NCI-H345 treated with DMSO at 0.1 percent for 48 hours (cell line): Measurements from ENCODE around the gene FGF12.
"Not testable (repeated sequence)": the region's sequence is repeated elsewhere in the genome, so short reads cannot be mapped to it uniquely, and the experiment has no call there.

Source experiments
- DNase-seq: peaks from one replicate; lab custom pipeline; 2025; ENCODE audit not compliant: unreplicated experiment; lab: John Stamatoyannopoulos, UW

Gene FGF12

DNA sequence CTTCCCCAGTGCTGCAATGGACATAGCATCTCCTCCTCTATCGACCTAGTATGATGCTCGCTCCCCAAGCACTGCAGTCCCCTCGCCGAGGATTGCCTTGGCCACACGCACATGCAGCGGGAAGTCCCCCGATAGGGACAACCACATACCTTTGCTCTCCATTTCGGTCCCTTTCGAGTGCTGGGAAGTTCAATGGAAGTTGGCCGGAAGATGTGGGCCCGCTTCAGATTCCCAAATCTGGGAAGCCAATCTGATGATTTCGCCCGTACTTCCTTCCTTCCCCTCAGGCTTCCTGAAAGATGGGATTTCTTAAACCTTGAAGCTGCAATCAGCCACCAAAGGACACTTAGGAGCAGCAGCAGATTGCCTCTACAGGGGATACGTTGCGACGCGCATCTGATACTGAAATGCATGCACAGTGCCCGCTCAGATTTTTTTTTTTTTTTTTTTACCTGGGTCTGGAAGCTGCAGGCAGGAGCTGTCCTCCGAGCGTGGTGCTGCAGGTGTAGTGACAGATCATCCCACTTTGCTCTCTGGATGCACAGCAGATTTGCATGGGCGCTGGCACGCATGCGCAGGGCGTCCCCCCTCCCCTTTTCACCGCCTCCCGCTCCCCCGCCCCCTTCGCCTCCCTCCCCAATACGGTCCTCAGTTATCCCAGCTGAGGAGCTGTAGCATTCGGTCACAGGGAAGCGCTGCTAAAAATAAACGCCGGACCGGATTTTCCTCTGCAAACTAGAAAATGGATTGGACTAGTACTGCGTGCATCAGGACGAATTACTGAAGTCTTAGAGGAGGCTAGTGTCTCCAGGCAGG is at the start of gene FGF12:
FGF12 (minus strand) TSS at position 510 of the 816 bp plus-strand sequence.
- DNase-seq, result peak; percentile 87

DNA sequence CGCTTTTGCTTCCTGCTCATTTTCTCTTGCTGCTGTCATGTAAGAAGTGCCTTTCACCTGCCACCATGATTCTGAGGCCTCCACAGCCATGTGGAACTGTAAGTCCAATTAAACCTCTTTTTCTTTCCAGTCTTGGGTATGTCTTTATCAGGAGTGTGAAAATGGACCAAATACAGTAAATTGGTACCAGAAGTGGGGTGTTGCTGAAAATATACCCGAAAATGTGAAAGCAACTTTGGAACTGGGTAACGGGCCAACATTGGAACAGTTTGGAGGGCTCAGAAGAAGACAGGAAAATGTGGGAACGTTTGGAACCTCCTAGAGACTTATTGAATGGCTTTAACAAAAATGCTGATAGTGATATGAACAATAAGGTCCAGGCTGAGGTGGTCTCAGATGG is 47.0 kb upstream of the FGF12 start:
- DNase-seq, result not testable (repeated sequence)

DNA sequence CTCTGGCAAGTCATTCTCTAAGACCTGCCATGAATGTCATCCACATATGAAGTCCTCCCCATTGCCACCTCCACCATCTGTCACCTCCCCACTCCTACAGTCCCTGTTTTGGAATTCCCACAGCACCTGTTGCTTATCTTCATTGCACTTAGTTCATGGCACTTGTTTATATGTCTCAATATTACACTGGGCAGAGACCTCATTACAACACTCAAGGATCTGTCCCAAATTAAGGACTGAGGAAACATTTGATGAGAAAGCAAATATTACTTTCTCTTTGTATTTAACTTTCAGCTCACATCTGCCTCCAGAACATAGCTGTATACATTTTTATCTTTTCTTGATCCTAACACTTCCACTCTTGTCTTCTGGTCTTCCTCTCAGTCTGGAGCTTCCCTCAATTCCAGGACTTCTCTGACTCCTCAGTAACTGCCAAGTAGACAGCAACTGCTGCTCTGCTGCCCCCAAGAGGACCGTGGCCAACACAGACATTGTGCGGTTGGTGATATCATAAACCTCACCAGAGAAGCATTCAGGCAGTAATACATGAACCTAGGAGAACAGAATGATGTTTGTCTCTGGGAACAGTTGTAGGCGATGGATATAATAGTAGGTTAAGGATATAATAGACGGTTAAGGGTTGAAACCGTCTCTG is 45.0 kb upstream of the FGF12 start:
- DNase-seq, result peak; percentile 27

DNA sequence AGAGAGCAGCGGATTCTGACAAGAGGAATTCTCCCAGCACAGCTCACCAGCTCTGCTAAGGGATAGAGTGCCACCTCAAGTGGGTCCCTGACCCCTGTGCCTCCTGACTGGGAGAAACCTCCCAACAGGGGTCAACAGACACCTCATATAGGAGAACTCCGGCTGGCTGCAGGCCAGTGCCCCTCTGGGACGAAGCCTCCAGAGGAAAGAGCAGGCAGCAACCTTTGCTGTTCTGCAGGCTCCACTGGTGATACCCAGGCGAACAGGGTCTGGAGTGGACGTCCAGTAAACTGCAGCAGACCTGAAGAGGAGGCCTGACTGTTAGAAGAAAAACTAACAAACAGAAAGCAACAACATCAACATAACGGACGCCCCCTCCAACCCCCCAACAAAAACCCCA is 31.3 kb upstream of the FGF12 start:
- DNase-seq, result no peak

DNA sequence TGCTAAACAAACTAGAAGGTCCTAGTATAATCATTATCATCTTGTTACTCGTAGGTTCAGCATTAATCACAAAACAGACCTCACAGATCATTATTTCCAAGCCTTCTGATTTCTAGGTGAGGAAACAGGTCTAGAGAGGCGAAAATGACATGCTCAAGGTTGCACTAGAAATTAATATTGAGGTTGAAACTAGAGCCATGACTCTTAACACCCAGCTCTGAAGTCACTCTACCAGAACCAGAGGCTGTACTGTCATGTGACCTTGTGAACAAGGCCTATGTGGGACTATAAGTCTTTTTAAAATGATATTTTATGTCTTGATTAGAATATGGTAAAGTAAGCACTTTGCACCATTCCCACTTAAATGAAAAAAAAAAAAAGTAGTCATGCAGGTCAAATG is 23.8 kb upstream of the FGF12 start:
- DNase-seq, result no peak

DNA sequence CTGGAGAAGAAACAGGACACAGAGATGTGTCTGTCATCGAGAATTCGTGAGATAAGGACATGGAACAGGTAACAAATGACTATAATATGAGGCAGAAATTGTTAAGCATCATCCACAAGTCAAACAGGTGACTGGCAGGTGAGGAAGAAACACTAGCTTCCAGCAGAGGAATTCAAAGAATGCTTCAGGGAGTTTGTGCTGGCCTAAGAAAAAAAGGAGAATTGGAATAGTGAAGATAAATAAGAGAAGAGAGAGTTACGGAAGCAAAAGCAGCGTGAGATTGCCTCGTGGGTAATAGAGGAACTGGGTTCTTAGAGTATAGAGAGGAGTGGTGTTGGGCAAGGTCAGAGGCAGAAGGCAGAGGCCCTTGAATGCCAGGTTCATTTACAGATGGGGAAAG is 22.9 kb upstream of the FGF12 start:
- DNase-seq, result no peak

DNA sequence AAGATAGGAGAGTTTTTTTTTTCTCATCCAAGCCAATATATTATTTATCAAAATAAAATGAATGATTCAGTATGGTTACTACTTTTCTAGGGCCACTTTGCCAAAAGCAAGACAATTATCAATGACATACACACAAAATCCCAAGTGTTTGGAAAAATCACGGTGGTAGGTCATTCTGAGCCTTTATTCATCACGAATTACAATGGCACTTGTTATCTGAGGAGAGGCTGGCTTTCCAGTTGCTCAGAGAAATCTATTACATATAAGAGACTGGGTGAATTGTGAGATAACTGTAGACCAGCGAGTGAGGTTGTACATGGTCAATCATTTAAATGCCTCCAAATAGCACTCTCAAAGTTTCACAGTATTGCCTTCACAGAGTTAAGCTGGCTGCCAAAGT is 20.4 kb upstream of the FGF12 start:
- DNase-seq, result no peak

DNA sequence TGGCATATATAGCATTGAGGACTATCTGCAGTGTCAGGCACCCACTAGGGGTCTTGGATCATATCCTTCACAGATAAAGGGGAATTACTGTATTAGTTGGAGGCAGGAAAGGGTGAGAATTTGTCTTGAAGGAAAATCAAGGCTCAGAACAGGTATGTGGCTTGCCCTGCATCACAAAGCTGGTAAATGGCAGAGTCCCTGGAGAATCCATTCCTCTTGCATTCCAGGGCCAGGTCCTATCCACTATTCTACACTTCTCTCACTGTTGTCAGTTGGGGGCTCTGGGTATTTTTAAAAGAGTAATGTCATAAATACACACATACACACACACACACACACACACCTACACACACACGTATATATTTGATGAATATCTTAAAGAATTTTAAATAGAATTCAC is 19.8 kb upstream of the FGF12 start:
- no peak for DNase-seq

DNA sequence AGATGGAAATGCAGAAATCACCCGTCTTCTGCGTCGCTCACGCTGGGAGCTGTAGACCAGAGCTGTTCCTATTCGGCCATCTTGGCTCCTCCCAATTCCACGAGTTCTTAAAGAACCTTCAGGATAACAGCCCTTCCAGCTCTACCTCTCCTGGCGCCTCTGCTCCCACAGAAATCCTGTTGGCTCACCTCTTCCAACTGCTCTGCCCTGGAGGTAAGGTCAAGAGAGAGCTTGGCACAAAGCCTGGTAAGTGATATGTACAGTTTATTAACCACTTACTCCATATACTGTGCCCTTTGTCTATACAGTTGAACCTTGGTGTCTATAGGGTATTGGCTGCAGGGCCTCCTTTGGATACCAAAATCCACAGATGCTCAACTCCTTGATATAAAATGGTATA is 17.8 kb upstream of the FGF12 start:
- DNase-seq, result no peak

DNA sequence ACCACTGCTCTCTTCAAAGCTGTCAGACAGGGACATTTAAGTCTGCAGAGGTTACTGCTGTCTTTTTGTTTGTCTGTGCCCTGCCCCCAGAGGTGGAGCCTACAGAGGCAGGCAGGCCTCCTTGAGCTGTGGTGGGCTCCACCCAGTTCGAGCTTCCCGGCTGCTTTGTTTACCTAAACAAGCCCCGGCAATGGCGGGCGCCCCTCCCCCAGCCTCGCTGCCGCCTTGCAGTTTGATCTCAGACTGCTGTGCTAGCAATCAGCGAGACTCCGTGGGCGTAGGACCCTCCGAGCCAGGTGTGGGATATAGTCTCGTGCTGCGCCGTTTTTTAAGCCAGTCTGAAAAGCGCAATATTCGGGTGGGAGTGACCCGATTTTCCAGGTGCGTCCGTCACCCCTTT is 17.3 kb upstream of the FGF12 start:
- not testable (repeated sequence) for DNase-seq

DNA sequence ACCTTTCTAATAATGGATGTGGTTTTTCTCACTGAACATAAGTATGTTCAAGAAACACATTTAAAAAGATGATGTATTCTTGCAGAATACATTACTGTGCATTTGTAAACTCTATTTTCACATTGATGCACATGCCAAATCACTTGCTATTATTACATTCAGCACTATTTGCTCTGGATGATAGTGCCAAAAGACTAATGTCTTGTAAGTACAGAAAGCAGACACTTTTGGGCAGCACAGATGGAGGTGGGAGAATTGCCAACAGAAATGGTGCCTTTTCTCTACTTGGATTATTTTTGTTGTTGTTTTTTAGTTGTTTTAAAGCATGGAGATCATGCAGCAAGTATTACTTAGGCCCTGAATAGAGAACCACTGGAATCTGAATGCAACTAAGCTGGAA is 10.2 kb upstream of the FGF12 start:
- DNase-seq, result no peak

DNA sequence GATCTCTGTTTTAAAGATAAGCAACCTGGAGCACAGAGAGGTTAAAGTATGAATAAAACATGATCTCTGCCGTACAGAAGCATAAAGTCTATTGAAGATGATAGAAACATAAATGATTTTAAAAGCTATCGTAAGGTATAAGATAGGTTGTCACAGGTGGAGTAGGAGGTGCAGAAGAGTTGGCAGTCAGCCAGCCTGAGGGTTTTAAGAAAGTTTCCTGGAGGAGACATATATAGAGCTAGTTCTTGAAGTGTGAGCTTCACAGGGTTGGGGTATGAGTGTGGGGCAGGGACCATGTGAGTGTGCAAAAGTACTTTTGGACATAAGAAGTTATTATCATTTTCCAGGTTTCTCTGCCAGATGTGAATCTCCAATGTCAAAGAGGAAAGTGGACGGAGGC is 3.9 kb upstream of the FGF12 start:
- DNase-seq, result no peak

DNA sequence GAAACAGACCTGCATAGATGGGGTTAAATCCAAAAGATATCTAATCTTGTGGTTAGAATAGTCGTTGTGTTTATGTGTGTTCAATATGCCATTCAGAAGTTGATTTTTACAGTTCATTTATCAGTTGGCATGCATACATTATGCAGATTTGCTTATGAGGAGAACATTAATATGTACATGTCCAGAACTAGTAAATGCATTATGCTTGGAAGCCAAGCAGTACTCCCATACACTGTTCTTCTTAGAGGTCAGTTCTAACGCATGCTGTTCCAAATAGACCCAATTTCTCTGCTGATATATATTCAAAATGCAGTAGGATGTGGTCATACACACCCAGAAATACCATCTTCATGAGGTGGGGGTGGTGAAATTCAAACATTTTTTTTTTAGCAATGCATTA is 956 bp downstream of the FGF12 start:
- DNase-seq, result no peak

DNA sequence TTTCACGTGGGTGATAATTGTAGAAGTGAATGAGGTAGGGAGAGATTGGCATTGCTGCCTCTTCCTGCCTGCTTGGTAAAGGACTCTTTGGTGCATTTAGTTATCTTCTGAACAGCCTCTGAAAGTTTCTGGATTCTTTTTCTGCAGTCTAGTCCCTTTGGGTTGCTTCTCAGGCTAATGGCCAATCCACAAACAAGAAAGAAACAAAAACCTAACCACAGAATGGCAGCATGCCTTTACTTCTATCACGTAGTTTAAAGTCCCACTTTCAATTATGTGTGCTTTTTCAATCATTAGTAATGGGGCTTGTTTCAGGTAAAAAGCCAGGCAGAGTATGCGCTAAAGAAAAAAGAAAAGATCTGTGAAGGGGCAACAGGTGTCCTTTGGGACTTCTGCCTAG is 7.4 kb downstream of the FGF12 start:
- no peak for DNase-seq

DNA sequence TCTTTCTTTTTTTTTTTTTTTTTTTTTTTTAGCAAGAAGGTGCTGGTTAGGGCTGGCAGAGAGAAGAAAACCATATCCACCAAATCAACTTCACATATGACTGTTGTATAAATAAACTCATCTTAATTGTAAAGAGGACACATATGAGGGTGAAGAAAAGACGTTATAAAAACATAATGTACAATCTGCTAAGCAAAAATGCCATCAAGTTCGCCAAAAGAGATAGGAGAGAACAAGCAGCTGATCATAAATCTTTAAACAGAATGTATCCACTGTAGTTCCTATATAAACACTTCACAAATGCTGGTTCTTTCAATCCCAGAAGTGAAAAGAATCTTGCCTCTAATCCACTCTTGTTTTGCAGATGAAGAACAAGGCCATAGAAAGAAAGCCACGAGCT is 9.2 kb downstream of the FGF12 start:
- no peak for DNase-seq

DNA sequence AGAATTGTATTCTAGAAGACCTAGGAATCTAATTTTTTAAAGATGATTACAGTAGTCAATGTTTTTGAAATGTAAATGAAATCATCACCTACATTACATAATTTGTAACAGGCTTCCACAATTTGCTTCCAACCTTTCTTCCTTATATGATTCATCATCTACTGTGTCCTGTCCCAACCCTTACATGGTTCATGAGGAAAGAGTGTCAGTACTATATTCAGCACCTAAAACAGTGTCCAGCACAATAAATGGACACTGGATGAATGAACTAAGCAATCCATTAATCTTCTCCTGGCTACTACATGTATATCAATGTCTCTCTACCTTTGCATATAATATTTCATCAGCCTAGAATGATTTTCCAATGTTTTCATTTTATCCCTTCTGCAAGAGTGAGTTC is 12.2 kb downstream of the FGF12 start:
- DNase-seq, result no peak

DNA sequence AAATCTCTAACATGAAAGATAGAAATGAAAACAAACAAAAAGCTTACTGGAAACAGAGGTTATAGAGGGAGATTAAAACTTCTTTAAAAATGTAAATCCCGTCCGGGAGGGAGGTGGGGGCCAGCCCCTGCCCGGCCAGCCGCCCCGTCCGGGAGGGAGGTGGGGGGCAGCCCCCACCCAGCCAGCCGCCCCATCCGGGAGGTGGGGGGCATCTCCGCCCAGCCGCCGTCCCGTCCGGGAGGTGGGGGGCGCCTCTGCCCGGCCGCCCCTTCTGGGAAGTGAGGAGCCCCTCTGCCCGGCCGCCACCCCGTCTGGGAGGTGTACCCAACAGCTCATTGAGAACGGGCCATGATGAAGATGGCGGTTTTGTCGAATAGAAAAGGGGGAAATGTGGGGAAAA is 16.2 kb downstream of the FGF12 start:
- DNase-seq, result not testable (repeated sequence)

DNA sequence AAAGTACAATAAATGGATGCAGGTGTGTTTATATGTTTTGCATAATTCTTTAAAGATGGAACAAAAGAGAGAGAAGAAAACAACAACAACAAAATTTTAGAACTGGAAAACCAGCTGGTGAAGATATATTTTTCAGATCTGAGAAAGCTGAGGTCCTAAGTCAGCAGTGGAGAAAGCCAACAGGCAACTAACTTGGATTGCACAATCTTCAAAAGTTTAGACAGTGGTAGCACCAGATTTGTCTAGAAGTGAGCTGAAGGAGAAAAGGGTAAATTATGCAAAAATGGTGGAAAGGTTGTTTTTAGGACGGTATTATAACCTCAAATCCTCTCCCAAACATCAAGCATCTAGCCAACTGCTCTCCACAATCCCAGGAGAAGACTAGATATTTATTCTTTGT is 17.0 kb downstream of the FGF12 start:
- DNase-seq, result no peak

DNA sequence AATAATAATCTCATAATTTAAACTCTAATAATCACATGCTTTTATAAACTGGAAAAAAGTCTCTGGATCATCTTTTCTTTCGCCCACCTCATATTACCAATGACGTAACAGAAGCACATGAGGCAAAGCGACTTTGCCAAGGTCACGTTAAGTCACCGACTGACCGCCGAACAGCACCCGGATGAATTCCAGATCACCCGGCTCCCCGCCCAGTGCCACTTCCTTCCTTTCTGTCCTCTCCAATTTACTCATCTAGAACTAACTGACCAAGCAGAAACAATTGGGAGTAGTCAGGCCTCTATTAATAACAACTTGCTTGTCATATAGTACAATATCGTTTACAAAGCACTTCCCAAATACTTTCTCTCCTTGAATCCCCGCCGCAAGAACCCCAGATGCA is 21.1 kb downstream of the FGF12 start:
- DNase-seq, result no peak

DNA sequence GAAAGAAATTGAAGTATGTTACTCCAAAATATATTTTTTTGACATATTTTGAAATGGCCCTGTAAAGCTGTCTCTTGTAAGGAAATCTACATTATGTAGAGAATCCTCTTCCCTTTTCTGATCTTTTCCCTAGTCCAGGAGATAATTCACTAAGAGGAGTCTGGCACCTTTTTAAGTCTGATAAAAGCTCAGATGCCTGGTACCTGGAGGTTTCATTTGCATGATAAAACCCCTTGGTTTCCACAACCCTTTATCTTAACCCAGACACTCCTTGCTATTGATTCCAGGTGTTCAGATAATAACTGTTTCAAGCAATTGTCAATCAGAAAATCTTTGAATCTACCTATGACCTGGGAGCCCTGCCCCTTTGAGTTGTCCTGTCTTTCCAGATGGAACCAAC is 26.5 kb downstream of the FGF12 start:
- no peak for DNase-seq

DNA sequence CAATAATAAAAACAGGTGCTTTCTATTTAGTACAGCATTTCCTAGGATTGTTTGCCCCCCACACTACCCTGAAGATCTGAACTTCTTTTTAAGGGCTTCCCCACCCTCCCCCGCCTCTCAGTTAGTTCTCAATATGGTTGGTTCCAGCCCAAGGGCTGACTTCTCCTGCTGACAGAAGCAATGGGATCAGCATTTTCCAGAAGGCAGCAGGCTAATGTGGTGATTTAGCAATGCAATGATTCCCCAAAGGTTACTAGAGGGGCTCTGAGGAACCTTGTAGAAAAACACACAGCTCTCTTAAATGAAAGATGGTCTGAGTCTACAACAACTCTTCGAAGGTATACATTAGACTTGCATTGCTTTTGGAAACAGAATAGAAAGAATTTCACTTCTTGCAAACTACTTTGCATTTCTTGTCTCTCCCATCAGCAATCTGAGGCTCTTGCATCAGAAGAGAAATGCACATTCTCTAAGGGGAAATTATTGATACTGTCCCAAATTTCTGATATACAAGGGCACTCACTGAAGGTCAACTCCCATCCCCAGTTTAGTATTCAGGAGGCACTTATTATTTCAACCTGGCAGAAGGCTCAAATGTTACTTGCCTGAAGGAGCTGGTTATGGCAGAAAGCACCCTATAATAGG is 30.3 kb downstream of the FGF12 start:
- no peak for DNase-seq

DNA sequence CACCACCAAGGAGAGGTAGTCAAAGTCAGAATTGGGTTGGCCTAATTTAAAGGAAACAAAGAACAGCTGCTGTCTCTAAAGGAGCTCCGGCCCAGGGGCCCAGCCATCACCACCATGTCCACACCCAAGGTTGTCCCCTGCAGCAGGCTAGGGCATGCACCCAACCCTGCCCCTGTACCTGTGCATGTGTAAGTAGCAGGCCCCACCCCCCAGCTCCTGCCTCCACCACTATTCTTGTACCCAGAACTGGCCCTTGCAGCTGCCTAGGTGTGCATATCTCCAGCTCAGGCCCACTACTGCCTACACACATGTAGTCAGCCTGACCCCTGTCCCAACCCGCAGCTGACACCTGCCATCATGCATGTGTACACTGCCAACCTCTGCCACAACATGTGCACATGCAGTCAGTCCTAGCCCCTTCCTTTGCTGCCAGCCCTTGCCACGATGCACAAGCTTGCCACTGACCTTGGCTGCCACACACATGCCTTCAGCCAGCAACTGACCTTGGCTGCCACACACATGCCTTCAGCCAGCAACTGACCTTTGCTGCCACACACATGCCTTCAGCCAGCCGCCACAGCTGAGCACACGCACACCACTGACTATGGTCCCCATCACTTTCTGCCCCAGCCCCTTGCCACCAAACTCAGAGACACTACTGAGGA is 39.7 kb downstream of the FGF12 start:
- no peak for DNase-seq
